Measurements from ENCODE around the gene LRGUK. TPM values are rescaled to one million over a fixed set of nuclear protein-coding genes. Genes with fewer than 3 reads are reported as not detected.
A peak's percentile ranks its signal among the peaks of the same experiment; 100 is the strongest.

Gene LRGUK
- total and polyA plus RNA-seq, 2 of the 4 experiments (the other 2 are of a cell fraction) = 0.07 TPM; not detected in 1

- H3K36me3 ChIP-seq (ENCODE audit: control insufficient read depth, insufficient read depth, low read length) = no peaks in the 10 kb centered on the region
- no peak overlapping the region for H3K4ac ChIP-seq (ENCODE audit: low read depth, low read length)
- no peaks in the 10 kb centered on the region for H3K9me1 ChIP-seq (ENCODE audit: insufficient read depth, low read length)
- H3K56ac ChIP-seq (ENCODE audit: extremely low read depth, insufficient read depth, low read length) = no peak overlapping the region
- no peak overlapping the region for H3K4me2 ChIP-seq (ENCODE audit: low read depth, low read length)
- no peak overlapping the region for H3K18ac ChIP-seq (ENCODE audit: low read depth, low read length)
- WGBS, 2 experiments (ENCODE audit: extremely low coverage in 2 of 2, insufficient read length in 1 of 2) = no CpG with 5 or more reads among the region's 3 CpGs
- no peak overlapping the region for H2BK5ac ChIP-seq (ENCODE audit: low read depth, low read length, poor library complexity, severe bottlenecking)
- H3K23ac ChIP-seq (ENCODE audit: low read depth, low read length) = no peak overlapping the region
- no peaks in the 10 kb centered on the region for H3K79me1 ChIP-seq (ENCODE audit: low read depth in 1 of 2, low read length in 2 of 2)
- H2BK120ac ChIP-seq (ENCODE audit: low read depth, low read length) = no peak overlapping the region
- ATAC-seq (ENCODE audit: low read depth) (0 out of 2 replicates have a peak, but pooled peaks have one; percentile 40), DNase-seq (peak; percentile 16)
- H3K27me3 ChIP-seq (ENCODE audit: control insufficient read depth, insufficient read depth, low read length) = no peaks in the 10 kb centered on the region
- H4K8ac ChIP-seq (ENCODE audit: low read depth in 2 of 2, low read length in 2 of 2) = no peak overlapping the region
- no peak overlapping the region for H2AFZ ChIP-seq (replicated peaks; ENCODE audit: low read length, poor library complexity)
- H3K9me3 ChIP-seq (ENCODE audit: control insufficient read depth, insufficient read depth, low read length) = no peaks in the 10 kb centered on the region
- H3K9ac ChIP-seq (ENCODE audit: low read depth, low read length) = no peak overlapping the region
- in situ Hi-C loops (cut with MboI; ENCODE audit: low sequenced_read_pairs) = no loop called here
- no TSS peak for BruUV-seq (replicated peaks)
- H3K4me1 ChIP-seq (ENCODE audit: control insufficient read depth, insufficient read depth, low read length) = no peaks in the 10 kb centered on the region
- intact Hi-C loops (cut with micrococcal nuclease) = no loop called here
- TF ChIP-seq POLR2A (IDR thresholded peaks at IDR 0.05; ENCODE audit: low read depth, low read length) = no peak
- TF ChIP-seq USF2 (IDR thresholded peaks at IDR 0.05; ENCODE audit: low read depth, low read length) = no peak
- no peak for TF ChIP-seq ELK1 (IDR thresholded peaks at IDR 0.05; ENCODE audit: borderline replicate concordance, low read depth, low read length)
- no peak for TF ChIP-seq CTCF (conservative IDR thresholded peaks at IDR 0.05; ENCODE audit: low read depth, low read length)
- TF ChIP-seq NFE2L2 (IDR thresholded peaks at IDR 0.05; ENCODE audit: low read depth, low read length) = no peak
- no peak for TF ChIP-seq MAFK (IDR thresholded peaks at IDR 0.05; ENCODE audit: low read depth, low read length)
- TF ChIP-seq RAD21 (IDR thresholded peaks at IDR 0.05; ENCODE audit: low read length) = no peak
- no peak for TF ChIP-seq MXI1 (IDR thresholded peaks at IDR 0.05; ENCODE audit: borderline replicate concordance, low read depth, low read length)
- no peak for TF ChIP-seq MAZ (IDR thresholded peaks at IDR 0.05; ENCODE audit: borderline replicate concordance, low read depth, low read length)
- no peak overlapping the region for H2AK5ac ChIP-seq (ENCODE audit: low read depth, low read length)
- ChIA-PET POLR2A (ENCODE audit: unreplicated experiment) (no interaction called here), CTCF (no interaction called here)
- H3K27ac ChIP-seq (ENCODE audit: insufficient read depth, low read length) = no peak overlapping the region
- H4K20me1 ChIP-seq (ENCODE audit: insufficient read depth, low read length) = no peaks in the 10 kb centered on the region
- no peak overlapping the region for H2AK9ac ChIP-seq (replicated peaks; ENCODE audit: low read depth, low read length, poor library complexity)
- H3K4me3 ChIP-seq (ENCODE audit: insufficient read depth, low read depth, low read length) = no peak overlapping the region
- no peak overlapping the region for H4K5ac ChIP-seq (ENCODE audit: low read depth, low read length)
- no peak overlapping the region for H2BK20ac ChIP-seq (ENCODE audit: low read depth, low read length)
- H4K91ac ChIP-seq (ENCODE audit: insufficient read depth, low read depth, low read length) = no peak overlapping the region
- no peak overlapping the region for H2BK15ac ChIP-seq (ENCODE audit: low read depth, low read length)
- dilution Hi-C loops (cut with HindIII; ENCODE audit: low sequenced_read_pairs, unreplicated experiment) = no loop called here
- H3K14ac ChIP-seq (replicated peaks; ENCODE audit: low read depth, low read length) = no peak overlapping the region
These were observed 43.2 kb upstream of the LRGUK start for GRCh38 chr7:134083766-134084487.
